SH-SY5Y (cell line): ENCODE data around the gene PLK5.

Experiments
- GATA2 ChIP-seq: IDR thresholded peaks from 2 replicates; pipeline ENCODE4 v1.6.1; 2011; ENCODE audit warnings: mild to moderate bottlenecking, low read depth, low read length
- GATA3 ChIP-seq: IDR thresholded peaks from 2 replicates; pipeline ENCODE4 v1.6.1; 2011; ENCODE audit warnings: low read depth, mild to moderate bottlenecking, low read length, moderate library complexity

- no peak for TF ChIP-seq GATA2
- no peak for TF ChIP-seq GATA3
Observed at GRCh38 chr19:1521636-1522035, 2.2 kb upstream of the PLK5 start.
